ENCODE results near the gene FAM89B.

The FAM89B gene

GRCh38 chr11:65610404-65610803, 38.1 kb downstream of the FAM89B start:
- no peak for DNase-seq (ENCODE audit: low read depth in 2 of 2)

- DNase-seq (ENCODE audit: low read depth in 2 of 2), result no peak
Measured at GRCh38 chr11:65611028-65611757, 38.9 kb downstream of the FAM89B start.

GRCh38 chr11:65611758-65612603, 39.6 kb downstream of the FAM89B start:
- DNase-seq (ENCODE audit: low read depth in 2 of 2), result no peak

- no peak for DNase-seq (ENCODE audit: low read depth in 2 of 2)
Measured at GRCh38 chr11:65612691-65613090, 40.4 kb downstream of the FAM89B start.

- DNase-seq (ENCODE audit: low read depth in 2 of 2), result no peak
Measured at GRCh38 chr11:65613091-65613928, 41.0 kb downstream of the FAM89B start.

GRCh38 chr11:65615229-65615949, 43.1 kb downstream of the FAM89B start, which contains the start of gene PCNX3:
TSS of gene PCNX3 (plus strand) at chr11:65615776. CDS start at chr11:65616312, 536 bp downstream.
- DNase-seq (ENCODE audit: low read depth in 2 of 2), result peak; percentile 100

- DNase-seq (ENCODE audit: low read depth in 2 of 2), result peak in 1 of 2 donors; percentile 45
Measured at GRCh38 chr11:65615950-65616574, 43.7 kb downstream of the FAM89B start.

GRCh38 chr11:65616575-65617001, 44.2 kb downstream of the FAM89B start:
- no peak for DNase-seq (ENCODE audit: low read depth in 2 of 2)

- no peak for DNase-seq (ENCODE audit: low read depth in 2 of 2)
Measured at GRCh38 chr11:65617136-65617850, 45.0 kb downstream of the FAM89B start.

- no peak for DNase-seq (ENCODE audit: low read depth in 2 of 2)
Measured at GRCh38 chr11:65617990-65618751, 45.8 kb downstream of the FAM89B start.

GRCh38 chr11:65618763-65619162, 46.4 kb downstream of the FAM89B start:
- no peak for DNase-seq (ENCODE audit: low read depth in 2 of 2)

GRCh38 chr11:65619281-65619928, 47.1 kb downstream of the FAM89B start:
- no peak for DNase-seq (ENCODE audit: low read depth in 2 of 2)

- no peak for DNase-seq (ENCODE audit: low read depth in 2 of 2)
Measured at GRCh38 chr11:65620666-65621065, 48.3 kb downstream of the FAM89B start.

- no peak for DNase-seq (ENCODE audit: low read depth in 2 of 2)
Measured at GRCh38 chr11:65621460-65621859, 49.1 kb downstream of the FAM89B start.

GRCh38 chr11:65622011-65622410, 49.7 kb downstream of the FAM89B start:
- no peak for DNase-seq (ENCODE audit: low read depth in 2 of 2)

GRCh38 chr11:65623177-65623576, 50.8 kb downstream of the FAM89B start:
- no peak for DNase-seq (ENCODE audit: low read depth in 2 of 2)
